ENCODE results near the gene WFDC2. TPM values are rescaled to one million over a fixed set of nuclear protein-coding genes. Genes with fewer than 3 reads are reported as not detected.

WFDC2 gene
- total RNA-seq, 4 donors from 2014 or later = not detected

DNA sequence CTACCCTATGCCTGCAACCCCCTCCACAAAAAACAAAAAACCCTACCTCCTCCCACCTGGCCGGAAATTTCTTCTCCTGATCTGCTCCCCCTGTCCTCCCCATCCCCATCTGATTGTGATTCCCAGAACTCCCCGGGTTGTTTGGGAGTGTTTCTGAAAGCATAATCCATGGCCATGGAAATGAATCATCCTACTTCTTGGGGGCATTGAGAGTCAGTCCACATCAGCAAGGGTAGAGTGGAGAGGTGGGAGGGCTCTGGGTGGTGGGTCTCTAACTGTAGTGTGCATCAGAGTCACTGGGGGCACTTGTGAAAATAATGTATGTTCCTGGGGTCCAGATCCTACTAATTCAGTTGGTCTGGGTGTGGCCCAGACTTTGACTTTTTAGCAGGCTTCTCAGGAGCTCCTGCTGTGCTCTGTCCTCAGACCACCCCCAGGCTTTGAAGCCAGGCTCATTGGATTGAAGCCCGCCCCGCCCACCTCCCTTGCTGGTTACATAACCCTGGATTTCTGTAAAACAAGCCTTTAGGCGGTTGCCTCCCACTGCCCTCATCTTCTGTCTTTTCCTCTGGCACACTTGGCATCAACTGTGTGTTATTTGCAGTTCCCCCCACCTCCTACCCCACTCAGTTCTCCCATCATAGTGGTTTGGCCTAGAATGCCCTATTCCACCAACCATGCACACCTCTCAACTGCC, 43.1 kb upstream of the WFDC2 start:
- no peak overlapping the region for H3K4me3 ChIP-seq
- no peaks in the 10 kb centered on the region for H3K9me3 ChIP-seq
- no peak for TF ChIP-seq POLR2A (IDR thresholded peaks at IDR 0.05)
- TF ChIP-seq, protein P1, sequence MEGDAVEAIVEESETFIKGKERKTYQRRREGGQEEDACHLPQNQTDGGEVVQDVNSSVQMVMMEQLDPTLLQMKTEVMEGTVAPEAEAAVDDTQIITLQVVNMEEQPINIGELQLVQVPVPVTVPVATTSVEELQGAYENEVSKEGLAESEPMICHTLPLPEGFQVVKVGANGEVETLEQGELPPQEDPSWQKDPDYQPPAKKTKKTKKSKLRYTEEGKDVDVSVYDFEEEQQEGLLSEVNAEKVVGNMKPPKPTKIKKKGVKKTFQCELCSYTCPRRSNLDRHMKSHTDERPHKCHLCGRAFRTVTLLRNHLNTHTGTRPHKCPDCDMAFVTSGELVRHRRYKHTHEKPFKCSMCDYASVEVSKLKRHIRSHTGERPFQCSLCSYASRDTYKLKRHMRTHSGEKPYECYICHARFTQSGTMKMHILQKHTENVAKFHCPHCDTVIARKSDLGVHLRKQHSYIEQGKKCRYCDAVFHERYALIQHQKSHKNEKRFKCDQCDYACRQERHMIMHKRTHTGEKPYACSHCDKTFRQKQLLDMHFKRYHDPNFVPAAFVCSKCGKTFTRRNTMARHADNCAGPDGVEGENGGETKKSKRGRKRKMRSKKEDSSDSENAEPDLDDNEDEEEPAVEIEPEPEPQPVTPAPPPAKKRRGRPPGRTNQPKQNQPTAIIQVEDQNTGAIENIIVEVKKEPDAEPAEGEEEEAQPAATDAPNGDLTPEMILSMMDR (IDR thresholded peaks at IDR 0.05 in 4 of 5, conservative IDR thresholded peaks at IDR 0.05 in 1 of 5) = no peak
- no peak overlapping the region for H3K27ac ChIP-seq
- intact Hi-C loops (cut with DNase I; ENCODE audit: low total_unique reads) (no loop called here), in situ Hi-C loops (cut with MboI; ENCODE audit: low sequenced_read_pairs in 4 of 4) (loop anchor here in 2 of 4 donors (25.0 kb wide), 2 partner anchors 336 to 389 kb away; no protein-coding TSS in a partner anchor)
- no peaks in the 10 kb centered on the region for H3K4me1 ChIP-seq
- DNase-seq (no peak), ATAC-seq (no peak)
- peaks cover 0 to 41% of the 10 kb centered on the region in 2 donors for H3K36me3 ChIP-seq
- no peaks in the 10 kb centered on the region for H3K27me3 ChIP-seq

DNA sequence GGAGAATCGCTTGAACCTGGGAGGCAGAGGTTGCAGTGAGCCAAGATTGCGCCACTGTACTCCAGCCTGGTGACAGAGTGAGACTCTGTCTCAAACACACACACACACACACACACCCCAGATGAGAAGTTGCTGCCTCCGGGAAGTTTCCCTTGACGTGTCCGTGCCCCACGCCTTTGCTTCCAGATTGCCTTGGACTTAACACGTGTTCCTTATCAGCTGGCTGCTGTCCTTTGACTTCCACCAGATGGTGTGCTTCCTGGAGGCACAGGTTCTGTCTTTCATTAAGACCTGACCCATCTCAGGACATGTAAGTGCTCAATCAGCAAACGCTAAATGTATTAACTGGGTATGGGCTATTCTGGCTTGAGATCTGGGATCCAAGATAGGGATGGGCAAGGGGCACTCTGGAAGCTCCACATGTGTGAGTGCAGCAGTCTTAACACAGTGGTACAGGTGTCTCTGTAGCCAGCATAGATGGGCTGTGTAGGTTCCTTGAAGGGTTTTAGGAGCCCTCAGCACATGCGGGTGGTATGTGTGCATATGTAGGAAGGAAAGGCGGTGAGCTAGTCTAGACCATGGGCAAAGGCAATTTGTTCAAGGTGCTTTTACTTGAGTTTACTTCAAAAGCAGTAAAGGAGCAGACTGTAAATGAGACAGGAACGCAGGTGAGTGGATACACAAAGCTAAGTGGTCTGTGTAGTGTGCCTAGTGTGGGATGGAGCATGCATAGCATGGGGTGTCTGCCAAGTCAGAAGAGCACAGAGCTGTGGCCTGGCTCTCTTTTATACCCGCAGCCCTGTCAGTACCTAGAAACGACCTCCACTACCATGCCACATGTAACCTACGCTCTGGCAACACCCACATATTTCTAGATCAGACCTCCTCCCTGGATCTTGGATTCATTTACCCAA, 42.1 kb upstream of the WFDC2 start:
- ATAC-seq (no peak), DNase-seq (no peak)
- no peak overlapping the region for H3K4me3 ChIP-seq
- peaks cover 0 to 31% of the 10 kb centered on the region in 2 donors for H3K36me3 ChIP-seq
- intact Hi-C loops (cut with DNase I; ENCODE audit: low total_unique reads) (no loop called here), in situ Hi-C loops (cut with MboI; ENCODE audit: low sequenced_read_pairs in 4 of 4) (loop anchor here in 2 of 4 donors (25.0 kb wide), 2 partner anchors 335 to 390 kb away; no protein-coding TSS in a partner anchor)
- no peaks in the 10 kb centered on the region for H3K9me3 ChIP-seq
- no peak overlapping the region for H3K27ac ChIP-seq
- H3K27me3 ChIP-seq = no peaks in the 10 kb centered on the region
- no peaks in the 10 kb centered on the region for H3K4me1 ChIP-seq
- TF ChIP-seq, protein P1 (IDR thresholded peaks at IDR 0.05 in 4 of 5, conservative IDR thresholded peaks at IDR 0.05 in 1 of 5) = no peak
- TF ChIP-seq POLR2A (IDR thresholded peaks at IDR 0.05) = no peak

DNA sequence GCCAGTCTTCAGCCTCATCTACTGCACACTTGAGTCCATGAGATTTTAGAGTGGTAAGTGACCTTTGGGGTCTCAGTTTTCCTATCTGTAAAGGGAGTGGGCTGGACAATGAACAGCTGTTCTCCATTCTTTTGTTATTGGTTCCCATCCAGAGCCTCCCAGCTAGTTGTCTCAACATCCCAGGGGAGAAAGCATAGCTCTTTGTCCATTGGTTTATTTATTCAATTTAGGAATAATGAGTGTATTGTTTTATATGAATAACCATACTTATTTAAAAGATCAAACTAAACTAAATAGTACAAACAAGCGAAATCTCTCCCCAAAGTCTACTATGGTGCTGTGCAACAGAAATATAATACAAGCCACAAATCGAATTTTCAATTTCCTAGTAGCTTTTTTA, 39.9 kb upstream of the WFDC2 start:
- H3K27ac ChIP-seq = no peak overlapping the region
- intact Hi-C loops (cut with DNase I; ENCODE audit: low total_unique reads) = no loop called here
- TF ChIP-seq, protein P1 (IDR thresholded peaks at IDR 0.05 in 4 of 5, conservative IDR thresholded peaks at IDR 0.05 in 1 of 5) = no peak
- TF ChIP-seq POLR2A (IDR thresholded peaks at IDR 0.05) = no peak

DNA sequence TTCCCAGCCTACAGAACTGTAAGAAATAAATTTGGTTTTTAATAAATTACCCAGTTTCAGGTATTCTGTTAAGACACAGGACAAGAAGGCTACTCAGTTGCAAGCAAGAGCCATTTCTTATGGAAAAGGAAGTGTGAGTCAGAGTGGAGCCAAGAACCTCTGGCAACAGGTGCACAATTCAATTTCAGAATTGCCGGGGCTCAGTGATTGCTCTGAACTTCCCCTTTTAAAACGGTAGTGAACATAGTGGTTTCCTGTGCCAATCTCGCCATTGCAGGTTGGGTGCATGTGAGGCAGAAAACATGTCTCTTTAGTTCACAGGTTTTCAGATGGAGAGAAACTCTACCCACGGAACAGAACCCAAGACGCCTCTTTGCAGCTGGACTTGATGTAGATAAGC, 37.3 kb upstream of the WFDC2 start:
- no peaks in the 10 kb centered on the region for H3K27me3 ChIP-seq
- in situ Hi-C loops (cut with MboI; ENCODE audit: low sequenced_read_pairs in 4 of 4) = loop anchor here in 3 of 4 donors (10.0 to 25.0 kb wide), 4 partner anchors 57 to 395 kb away; partner anchors contain the start of gene TP53TG5 (in 1 of the 3)
- TF ChIP-seq, protein P1 (IDR thresholded peaks at IDR 0.05 in 4 of 5, conservative IDR thresholded peaks at IDR 0.05 in 1 of 5) = no peak
- TF ChIP-seq POLR2A (IDR thresholded peaks at IDR 0.05) = no peak
- no peak overlapping the region for H3K27ac ChIP-seq
- peaks cover 4 to 6% of the 10 kb centered on the region in 2 donors for H3K4me1 ChIP-seq
- no peaks in the 10 kb centered on the region for H3K9me3 ChIP-seq
- no peak for DNase-seq
- no peak overlapping the region for H3K4me3 ChIP-seq
- no peak for ATAC-seq
- intact Hi-C loops (cut with DNase I; ENCODE audit: low total_unique reads) = no loop called here
- H3K36me3 ChIP-seq = no peaks in the 10 kb centered on the region

More for the DNA sequence above, 39.9 kb upstream of the WFDC2 start:
- H3K27me3 ChIP-seq = no peaks in the 10 kb centered on the region
- peaks cover 0 to 4% of the 10 kb centered on the region in 2 donors for H3K4me1 ChIP-seq
- DNase-seq (no peak), ATAC-seq (no peak)
- no peak overlapping the region for H3K4me3 ChIP-seq
- H3K9me3 ChIP-seq = no peaks in the 10 kb centered on the region
- peaks cover 0 to 12% of the 10 kb centered on the region in 2 donors for H3K36me3 ChIP-seq
- in situ Hi-C loops (cut with MboI; ENCODE audit: low sequenced_read_pairs in 4 of 4) = loop anchor here in 3 of 4 donors (10.0 to 25.0 kb wide), 4 partner anchors 55 to 392 kb away; partner anchors contain the start of gene TP53TG5 (in 1 of the 3)

Data from gastrocnemius medialis (tissue), 4 donors.